Embryonic facial prominence (tissue), 1 donor: ENCODE data around the gene STXBP6.
"Not testable (repeated sequence)": the region's sequence is repeated elsewhere in the genome, so short reads cannot be mapped to it uniquely, and the experiment has no call there.

Source experiments
- DNase-seq: peaks from one replicate; pipeline ENCODE4 v3.0.0-alpha.2; 2016; ENCODE audit errors: extremely low spot score

The STXBP6 gene

GRCh38 chr14:24829862-24830261 lies 220.1 kb downstream of the STXBP6 start:
- DNase-seq, result no peak

DNA sequence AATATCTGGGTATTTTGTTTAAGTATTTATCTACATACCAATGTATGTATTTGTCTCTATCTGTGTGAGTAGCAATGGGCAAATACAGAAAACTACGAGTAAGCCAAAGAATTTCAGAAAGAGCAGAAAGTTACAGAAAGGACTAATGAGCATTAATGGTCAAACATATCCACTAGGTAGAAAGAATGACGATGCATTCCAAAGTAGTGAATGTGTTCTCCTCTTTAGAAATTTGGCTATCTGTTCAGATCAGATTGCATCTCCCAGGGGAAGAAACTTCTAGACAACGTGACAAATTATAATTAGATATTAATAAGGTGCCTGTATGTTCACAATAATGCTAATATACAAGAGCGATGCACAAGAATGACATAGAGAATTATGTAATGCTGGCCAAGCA lies 221.5 kb downstream of the STXBP6 start:
- no peak for DNase-seq

- DNase-seq, result no peak
Measured at GRCh38 chr14:24826390-24826789, 223.6 kb downstream of the STXBP6 start.

DNA sequence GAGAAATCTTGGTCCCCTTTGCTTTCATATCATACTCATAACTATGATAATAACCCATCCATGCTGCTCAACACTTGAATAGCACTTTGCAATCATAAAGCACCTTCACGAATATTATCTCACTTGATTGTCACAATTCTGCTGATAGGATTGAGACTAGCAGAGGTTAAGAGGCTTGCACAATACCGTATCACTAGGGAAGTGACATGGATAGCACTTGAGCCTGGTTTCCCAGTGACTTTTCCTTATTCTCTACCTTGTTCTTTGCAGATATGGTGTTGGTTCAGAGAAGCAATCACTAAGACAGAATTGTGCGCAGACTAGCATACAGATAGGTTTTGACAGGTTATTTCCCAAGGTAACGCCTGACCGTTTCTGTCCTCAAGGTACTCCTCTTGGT lies 229.3 kb downstream of the STXBP6 start:
- no peak for DNase-seq

- DNase-seq, result no peak
Measured at GRCh38 chr14:24818823-24819341, 231.1 kb downstream of the STXBP6 start.

DNA sequence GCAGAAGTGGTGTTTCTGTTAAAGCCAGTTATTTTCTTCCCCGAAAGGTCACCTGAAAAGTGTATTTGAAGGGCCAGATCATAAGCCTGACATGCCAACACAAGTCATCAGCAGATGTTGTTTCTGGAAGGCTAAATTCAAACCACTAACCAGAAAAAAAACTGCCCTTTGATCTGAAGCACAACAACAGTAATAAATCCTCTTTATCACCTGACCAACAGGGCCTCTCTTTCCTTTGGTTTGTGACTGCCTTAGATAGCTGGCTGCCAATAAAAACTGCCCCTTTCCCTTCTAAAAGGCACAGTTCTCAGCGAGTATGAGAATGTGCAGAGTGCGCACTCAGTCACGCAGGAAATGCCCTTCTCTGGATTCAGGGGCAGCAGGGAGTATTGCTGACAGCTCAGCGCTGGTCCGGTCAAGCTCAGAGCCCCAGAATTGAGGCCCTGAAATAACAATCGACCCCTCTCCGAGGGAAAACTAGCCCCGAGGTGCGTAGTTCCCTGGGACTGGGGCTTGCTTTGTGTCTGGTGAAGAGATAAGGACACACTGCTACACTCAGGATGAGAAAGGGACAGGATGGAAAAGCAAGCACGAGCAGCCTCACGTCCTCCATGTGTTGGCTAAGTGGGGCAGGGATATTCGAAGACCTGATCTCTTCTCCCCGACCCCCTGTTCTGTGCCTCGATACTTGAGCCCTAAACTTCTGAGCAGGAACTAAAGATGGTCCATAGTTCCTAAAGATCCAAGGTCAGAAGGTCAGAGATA lies 231.7 kb downstream of the STXBP6 start:
- DNase-seq, result no peak

GRCh38 chr14:24817212-24818057 lies 232.5 kb downstream of the STXBP6 start:
- no peak for DNase-seq

DNA sequence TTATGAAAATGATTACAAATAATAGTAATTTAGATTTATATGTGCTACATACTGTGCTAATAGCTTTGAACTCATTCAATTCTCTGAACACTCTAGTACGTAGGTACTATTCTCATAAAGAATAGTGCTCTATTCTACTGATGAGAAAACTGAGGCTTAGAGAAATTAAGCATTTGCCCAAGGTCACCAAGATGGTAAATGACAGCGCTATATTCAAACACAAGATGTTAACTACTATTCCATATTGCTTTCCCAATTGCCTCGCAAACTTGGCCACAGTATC lies 233.1 kb downstream of the STXBP6 start:
- DNase-seq, result no peak

DNA sequence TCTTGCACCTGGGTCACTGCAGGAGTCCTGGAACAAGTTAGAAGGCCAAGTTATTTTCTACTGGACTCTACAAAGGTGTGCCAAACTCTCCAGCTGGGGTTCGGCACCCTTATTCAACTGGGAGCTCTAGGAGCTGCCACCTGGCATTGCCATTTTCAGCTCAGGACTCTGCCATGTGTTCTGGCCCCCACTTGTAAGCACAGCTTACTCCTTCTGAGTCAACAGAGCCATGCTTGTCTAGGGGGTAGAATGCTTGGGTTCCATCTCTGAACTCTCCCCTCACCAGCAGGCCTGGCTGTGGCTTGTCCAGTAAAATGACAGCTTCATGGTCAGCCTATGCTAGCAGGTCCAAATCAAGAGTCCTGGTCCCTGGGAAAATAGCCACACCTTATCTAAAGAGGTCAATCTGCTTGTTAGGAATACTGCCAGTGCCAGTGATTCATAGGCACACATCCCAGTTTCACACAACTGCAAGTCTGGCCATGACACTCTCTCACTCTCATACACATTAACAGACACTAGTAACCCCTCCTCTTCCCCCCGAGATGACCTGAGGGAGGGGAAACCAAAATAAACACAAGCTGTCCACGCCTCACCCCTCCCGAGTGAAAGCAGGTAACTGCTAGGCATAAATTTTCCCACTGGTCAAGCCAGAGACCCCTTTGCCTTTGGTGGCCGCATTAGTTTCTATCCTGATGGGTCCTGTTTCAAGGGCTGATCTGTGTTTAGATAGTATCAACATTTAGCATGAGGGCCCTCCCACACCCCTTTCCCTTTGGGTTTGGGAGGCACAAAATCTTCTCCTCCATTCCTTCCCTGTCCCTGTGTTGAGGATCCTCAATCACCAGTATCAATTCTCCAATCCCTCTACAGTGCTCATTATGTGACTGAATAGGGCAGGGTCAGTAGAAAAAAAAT lies 233.7 kb downstream of the STXBP6 start:
- DNase-seq, result no peak

DNA sequence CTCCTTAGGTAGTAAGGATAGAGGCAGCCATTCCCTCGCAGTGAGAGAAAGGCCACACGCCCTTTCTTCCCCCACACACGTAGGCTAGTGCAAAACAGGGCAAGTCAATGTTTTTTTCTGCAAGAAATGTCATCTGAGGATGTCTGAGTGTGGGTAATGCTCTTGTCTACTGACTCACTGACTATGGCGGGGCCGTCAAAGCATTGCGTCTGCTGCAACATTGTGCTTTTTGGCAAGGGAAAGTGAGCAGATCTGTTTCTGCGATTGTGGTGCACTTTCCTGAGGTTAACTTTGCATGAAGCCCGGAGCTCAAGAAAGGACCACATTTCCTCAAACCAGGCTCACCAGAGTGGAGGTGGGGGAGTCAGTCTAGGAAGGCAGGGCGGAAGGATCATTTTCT lies 234.4 kb downstream of the STXBP6 start:
- no peak for DNase-seq

- no peak for DNase-seq
Measured at GRCh38 chr14:24814944-24815343, 235.0 kb downstream of the STXBP6 start.

- no peak for DNase-seq
Measured at GRCh38 chr14:24814346-24814745, 235.6 kb downstream of the STXBP6 start.

DNA sequence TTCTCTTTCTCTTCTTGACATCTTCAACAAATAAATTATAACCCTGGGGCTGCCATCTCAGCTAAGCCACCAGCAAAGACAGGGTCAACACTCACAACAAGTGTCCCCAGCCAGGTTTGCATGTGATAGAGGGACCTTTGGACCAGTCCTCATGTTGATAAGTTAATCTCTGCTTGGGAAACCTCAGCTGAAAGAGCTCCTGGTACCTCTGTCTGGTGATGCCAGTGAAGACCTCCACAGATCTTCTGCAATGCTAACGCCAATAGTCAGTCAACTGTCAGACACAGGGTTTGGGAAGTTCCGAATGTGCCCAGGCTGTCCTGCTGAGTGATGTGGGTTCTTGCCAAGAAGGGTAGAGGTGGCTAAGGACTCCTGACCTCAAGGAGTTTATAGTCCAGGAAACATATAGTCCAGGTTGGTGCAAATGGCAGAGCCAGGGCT lies 236.1 kb downstream of the STXBP6 start:
- no peak for DNase-seq

DNA sequence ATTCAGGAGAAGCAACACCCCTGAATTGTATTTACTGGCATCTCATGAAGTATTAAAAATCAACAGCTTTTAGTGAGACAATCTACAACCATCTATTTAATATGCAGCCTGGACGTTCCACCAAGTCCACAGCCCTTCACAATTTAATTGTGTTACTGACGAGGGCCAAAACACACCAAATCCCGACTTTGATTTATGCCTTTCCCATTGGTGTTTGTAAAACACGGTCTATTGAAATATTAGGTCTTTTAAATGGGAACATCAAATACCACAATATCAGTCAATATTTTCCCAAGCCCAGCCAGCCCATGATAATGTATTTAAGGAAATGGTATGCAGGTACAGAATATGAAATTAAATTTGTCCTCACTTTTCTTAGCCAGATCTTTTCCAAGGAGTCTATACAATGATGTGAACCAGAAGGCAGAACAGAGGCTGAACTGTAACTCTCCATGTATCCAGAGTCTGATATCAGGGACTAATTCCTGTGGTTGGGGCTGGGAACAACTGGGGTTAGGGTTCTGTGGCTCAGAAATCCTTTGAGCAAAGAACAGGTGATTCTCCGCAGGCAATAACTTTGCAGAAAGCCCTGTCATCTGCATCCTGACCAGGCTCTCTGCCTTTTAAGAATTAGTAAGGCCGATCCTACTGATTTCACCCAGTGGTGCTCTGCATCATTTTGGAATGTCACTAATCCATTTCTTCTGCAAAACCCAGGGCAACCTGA lies 236.7 kb downstream of the STXBP6 start:
- DNase-seq, result no peak

DNA sequence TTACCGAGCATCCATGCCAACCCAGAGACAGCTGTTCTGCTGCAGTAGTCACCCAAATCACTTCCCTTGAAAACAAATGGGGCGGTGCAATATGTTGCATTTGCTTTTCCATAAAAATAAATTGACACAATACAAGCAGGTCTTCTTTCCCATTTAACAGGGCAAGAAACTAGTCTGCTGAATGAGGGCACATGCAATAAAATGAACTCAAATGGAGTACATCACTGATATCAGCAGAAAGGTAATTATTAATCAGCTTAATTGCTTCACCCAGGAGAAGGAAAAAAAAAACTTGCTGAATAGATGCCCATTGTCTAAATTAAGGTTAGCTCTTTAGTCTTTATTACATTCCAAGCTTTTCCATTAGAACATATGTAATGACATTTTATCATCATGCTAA lies 240.8 kb downstream of the STXBP6 start:
- no peak for DNase-seq

DNA sequence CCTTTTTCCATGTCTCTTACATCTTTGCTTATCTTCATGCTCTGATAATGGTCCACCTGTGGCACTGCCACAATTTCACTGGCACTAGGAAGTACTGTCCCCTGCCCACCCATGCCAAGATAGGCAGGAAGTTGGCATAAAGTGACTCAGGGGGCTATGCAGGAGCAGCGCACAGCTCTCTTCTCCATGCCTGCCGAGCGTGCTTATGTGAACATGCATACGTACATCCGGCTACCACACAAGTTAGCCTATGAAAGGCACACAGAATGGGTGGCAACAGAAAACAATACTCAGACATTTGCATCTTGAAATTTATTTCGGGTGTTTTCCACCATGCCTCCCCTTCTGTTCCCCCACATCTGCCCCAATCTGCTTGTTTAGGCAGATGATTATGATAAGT lies 241.5 kb downstream of the STXBP6 start:
- no peak for DNase-seq

GRCh38 chr14:24806061-24806678 lies 243.8 kb downstream of the STXBP6 start:
- peak; percentile 29 for DNase-seq

GRCh38 chr14:24804552-24805212 lies 245.3 kb downstream of the STXBP6 start:
- DNase-seq, result no peak

DNA sequence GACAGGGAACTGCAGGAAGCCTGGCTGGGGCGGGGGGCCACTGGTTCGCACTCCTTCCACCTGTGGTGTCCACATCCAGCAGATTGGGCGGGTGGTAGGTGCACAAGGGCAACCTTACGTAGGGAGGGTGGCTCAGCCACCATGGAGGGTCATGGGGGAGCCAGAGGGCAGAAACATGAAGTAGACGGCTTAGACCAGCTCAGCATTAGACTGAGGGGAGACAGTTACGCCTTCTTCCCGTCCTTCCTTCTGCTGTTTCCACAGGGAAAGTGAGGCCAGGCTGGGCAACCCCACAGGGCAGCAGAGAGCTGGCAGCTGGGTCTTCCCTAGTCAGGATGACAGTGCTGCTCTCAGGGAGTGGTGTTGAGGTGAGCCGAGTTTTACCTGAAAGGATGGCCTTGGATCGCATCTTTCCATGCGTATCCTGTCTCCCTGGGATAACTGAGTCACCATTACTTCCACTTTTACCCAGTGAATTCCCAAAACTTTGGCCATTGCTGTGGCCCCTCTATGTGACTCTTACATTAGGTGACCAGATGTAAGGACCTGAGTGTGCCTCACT lies 245.9 kb downstream of the STXBP6 start:
- DNase-seq, result no peak

- DNase-seq, result not testable (repeated sequence)
Measured at GRCh38 chr14:24803426-24803825, 246.5 kb downstream of the STXBP6 start.
